Stimulated activated naive B cell treated with anti-CD40 and anti-IgM and Interleukin-4, amounts not matched to agents 10 μg/mL and 1 μg/mL and 100 μg/mL, for 72 hours (primary cell): Measurements from ENCODE around the gene APEX2.
"Not testable (repeated sequence)": the region's sequence is repeated elsewhere in the genome, so short reads cannot be mapped to it uniquely, and the experiment has no call there.

Experiments used
- ATAC-seq, 2 donors: fragments of 150-1000 bp; cut with Tn5 transposase; replicated peaks; 2 replicates each; pipeline ENCODE4 v1.10.0; 2021; ENCODE audit warnings: moderate library complexity in 1 of 2
- DNase-seq: peaks from one replicate; pipeline ENCODE4 v3.0.0; 2021
- H3K27ac Mint-ChIP-seq: one replicate; pipeline ENCODE4 v1.8.0; 2022; ENCODE audit warnings: mild to moderate bottlenecking, mixed read lengths
- H3K27me3 Mint-ChIP-seq, 2 donors: one replicate each; pipeline ENCODE4 v1.8.0; 2022; ENCODE audit warnings: mixed read lengths in 2 of 2
- H3K36me3 Mint-ChIP-seq, 2 donors: one replicate each; pipeline ENCODE4 v1.8.0; 2022; ENCODE audit warnings: mixed read lengths in 2 of 2, mild to moderate bottlenecking in 1 of 2
- H3K4me1 Mint-ChIP-seq, 2 donors: one replicate each; pipeline ENCODE4 v1.8.0; 2022; ENCODE audit warnings: mixed read lengths in 2 of 2, mild to moderate bottlenecking in 1 of 2
- H3K4me3 Mint-ChIP-seq, 2 donors: one replicate each; pipeline ENCODE4 v1.8.0; 2022; ENCODE audit warnings: mild to moderate bottlenecking in 2 of 2, mixed read lengths in 2 of 2, moderate library complexity in 1 of 2
- H3K9me3 Mint-ChIP-seq, 2 donors: one replicate each; pipeline ENCODE4 v1.8.0; 2022; ENCODE audit warnings: mixed read lengths in 2 of 2, mild to moderate bottlenecking in 1 of 2

The APEX2 gene, protein sequence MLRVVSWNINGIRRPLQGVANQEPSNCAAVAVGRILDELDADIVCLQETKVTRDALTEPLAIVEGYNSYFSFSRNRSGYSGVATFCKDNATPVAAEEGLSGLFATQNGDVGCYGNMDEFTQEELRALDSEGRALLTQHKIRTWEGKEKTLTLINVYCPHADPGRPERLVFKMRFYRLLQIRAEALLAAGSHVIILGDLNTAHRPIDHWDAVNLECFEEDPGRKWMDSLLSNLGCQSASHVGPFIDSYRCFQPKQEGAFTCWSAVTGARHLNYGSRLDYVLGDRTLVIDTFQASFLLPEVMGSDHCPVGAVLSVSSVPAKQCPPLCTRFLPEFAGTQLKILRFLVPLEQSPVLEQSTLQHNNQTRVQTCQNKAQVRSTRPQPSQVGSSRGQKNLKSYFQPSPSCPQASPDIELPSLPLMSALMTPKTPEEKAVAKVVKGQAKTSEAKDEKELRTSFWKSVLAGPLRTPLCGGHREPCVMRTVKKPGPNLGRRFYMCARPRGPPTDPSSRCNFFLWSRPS

DNA sequence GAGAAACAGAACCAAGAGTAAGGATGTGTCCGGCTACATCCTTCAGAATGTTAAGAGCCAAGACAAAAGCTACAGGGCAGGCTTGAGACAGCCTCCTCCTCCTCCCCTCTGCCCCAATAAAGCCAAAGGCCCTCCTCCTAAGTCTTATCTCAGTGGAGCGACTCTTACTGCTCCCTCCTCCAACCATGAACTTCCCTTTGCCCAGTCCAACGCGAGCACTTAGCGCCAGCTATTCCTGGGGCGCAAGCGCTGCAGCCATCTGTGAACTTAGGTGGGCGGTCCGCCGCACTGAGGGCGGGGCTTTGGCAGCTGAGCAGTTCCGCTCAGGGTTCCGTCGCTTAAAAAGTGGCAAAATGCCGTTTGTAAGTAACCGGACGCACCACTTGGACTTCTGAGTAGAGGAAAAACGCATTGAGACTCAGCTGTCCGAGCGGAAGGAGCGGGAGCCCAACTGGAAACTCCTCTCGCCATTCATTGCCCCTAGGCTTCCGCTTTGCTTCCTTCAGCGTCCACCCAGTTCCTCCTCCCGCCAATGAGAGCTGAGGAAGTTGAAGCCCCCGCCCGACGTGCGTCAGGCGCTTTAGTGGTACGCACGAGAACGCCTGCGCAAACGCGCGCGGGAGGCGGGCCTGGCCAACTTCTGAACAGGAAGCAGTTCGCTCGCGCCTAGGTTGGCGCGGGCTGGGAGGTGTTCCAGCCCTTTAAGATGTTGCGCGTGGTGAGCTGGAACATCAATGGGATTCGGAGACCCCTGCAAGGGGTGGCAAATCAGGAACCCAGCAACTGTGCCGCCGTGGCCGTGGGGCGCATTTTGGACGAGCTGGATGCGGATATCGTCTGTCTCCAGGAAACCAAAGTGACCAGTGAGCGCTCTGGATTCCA lies at the start of gene APEX2:
Gene APEX2, plus strand, starts transcription at position 647 of the 882 bp plus-strand sequence. Its CDS starts 60 bp downstream, at position 707.
- Mint-ChIP-seq H3K4me1 (peaks cover 10 to 22% of the 10 kb centered on the region in 2 donors), H3K27me3 (peaks cover 0 to 5% of the 10 kb centered on the region in 2 donors), H3K4me3 (peak within 1 kb of the TSS; percentile 87 to 98), H3K27ac (peak within 1 kb of the TSS; percentile 95), H3K9me3 (no peaks in the 10 kb centered on the region), H3K36me3 (peaks cover 16 to 23% of the 10 kb centered on the region in 2 donors)
- DNase-seq: peak; percentile 81
- peak; percentile 91 to 92 for ATAC-seq

DNA sequence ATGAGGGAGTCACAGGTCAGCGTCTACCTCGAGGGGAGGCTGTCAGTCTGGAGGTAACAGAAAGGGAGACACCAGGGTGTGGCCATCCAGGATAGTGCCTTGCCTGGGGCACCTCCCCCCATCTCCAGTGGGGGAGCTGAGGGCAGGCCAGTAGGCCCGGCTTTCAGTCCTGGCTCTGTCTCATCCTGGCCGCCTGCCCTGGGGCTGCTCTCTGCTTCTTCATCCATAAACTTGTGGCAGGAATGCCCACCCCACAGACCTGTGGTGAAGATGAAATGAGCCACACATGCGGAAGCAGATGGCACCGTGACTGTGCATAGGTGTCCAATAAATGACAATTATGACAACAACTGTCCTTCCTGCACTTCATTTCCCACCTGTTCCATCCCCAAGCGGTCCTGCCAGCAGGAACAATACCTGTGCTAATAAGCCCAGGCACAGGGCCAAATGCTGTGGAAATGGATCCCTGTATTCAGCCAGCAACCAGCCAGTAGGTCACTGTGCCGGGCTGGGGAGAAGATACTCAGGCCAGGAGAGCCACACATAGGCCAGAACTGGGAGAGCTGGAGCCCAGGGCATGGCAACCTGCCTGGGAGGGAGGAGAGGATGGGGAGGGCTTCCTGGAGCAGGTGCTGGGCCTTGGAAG lies 49.3 kb upstream of the APEX2 start:
- no peak overlapping the region for H3K27ac Mint-ChIP-seq
- H3K9me3 Mint-ChIP-seq: no peaks in the 10 kb centered on the region
- H3K4me3 Mint-ChIP-seq: no peak overlapping the region
- peaks cover 0 to 6% of the 10 kb centered on the region in 2 donors for H3K27me3 Mint-ChIP-seq
- no peaks in the 10 kb centered on the region for H3K36me3 Mint-ChIP-seq
- H3K4me1 Mint-ChIP-seq: no peaks in the 10 kb centered on the region
- DNase-seq (no peak), ATAC-seq (no peak)

DNA sequence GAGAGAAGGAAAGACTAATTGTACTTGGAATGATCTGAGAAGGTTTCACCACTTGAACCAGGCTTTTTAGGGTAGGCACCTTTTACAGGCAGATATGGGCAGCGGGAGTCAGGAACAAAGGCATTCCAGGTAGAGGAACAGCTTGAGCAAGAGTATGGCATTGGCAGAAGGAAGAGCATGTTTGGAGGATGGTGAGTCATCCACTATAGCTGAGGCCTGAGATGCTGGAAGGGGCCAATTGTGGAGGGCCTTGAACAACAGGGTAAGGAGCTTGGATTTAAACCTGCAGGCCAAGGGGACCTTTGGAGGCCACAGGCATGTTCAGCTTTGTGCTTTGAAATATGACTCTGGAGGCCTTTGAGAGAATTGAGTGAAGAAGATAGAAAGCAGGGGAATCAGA lies 38.4 kb upstream of the APEX2 start:
- H3K27ac Mint-ChIP-seq: no peak overlapping the region
- H3K27me3 Mint-ChIP-seq: peaks cover 6 to 10% of the 10 kb centered on the region in 2 donors
- H3K4me3 Mint-ChIP-seq: no peak overlapping the region
- no peak for ATAC-seq
- H3K9me3 Mint-ChIP-seq: no peaks in the 10 kb centered on the region
- no peak for DNase-seq
- no peaks in the 10 kb centered on the region for H3K4me1 Mint-ChIP-seq
- no peaks in the 10 kb centered on the region for H3K36me3 Mint-ChIP-seq

DNA sequence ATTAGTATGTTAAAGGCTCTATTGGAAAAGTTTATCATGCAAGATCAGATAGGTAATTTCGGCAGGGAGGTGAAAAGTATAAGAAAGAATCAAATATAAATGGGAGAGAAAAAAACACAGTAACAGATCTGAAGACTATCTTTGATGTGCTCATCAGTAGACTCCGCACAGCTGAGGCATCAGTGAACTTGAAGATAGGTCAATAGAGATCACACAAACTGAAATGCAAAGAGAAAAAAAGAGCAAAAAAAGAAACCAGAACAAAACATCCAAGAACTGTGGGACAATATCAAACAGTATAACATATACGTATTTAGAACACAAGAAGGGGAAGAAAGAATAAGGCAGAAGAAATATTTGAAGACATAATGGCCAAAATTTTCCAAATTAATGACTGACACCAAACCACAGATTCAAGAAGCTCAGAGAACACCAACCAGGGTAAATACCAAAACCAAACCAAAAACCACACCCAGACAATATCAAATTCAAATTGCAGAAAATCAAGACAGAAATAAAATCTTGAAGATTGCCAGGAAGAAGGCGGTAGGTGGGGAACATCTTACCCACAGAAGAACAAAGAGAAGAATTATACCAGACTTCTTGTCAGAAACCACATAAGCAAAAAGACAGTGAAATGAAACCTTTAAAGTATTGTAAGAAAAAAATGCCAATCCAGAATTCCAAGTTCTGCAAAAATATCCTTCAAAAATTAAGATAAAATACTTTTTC lies 35.2 kb upstream of the APEX2 start:
- Mint-ChIP-seq H3K4me3 (no peak overlapping the region), H3K36me3 (no peaks in the 10 kb centered on the region), H3K27ac (no peak overlapping the region), H3K4me1 (no peaks in the 10 kb centered on the region), H3K27me3 (peaks cover 6 to 10% of the 10 kb centered on the region in 2 donors), H3K9me3 (peaks cover 0 to 4% of the 10 kb centered on the region in 2 donors)
- ATAC-seq: no peak
- no peak for DNase-seq

DNA sequence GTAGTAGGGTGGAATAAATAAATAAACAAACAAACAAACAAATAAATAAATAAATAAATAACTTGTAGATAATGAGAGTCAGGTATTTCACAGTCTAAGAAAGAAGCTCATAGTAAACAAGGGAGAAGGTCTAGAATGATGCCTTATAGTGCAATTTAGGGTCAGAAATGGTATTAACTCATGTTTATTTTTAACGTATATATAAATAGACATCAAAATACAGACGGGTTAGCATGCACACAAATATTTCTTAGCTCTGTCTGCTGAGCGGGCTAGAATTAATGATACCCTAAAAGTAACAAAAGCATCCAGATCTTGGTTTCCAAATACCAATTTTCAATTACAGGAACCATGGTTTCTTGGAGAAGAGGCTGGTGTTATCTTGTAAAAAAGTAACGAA lies 22.8 kb upstream of the APEX2 start:
- peaks cover 0 to 2% of the 10 kb centered on the region in 2 donors for H3K36me3 Mint-ChIP-seq
- peaks cover 0 to 18% of the 10 kb centered on the region in 2 donors for H3K27me3 Mint-ChIP-seq
- no peak overlapping the region for H3K4me3 Mint-ChIP-seq
- H3K27ac Mint-ChIP-seq: no peak overlapping the region
- DNase-seq (no peak), ATAC-seq (no peak)
- H3K9me3 Mint-ChIP-seq: peaks cover 0 to 2% of the 10 kb centered on the region in 2 donors
- H3K4me1 Mint-ChIP-seq: no peaks in the 10 kb centered on the region

DNA sequence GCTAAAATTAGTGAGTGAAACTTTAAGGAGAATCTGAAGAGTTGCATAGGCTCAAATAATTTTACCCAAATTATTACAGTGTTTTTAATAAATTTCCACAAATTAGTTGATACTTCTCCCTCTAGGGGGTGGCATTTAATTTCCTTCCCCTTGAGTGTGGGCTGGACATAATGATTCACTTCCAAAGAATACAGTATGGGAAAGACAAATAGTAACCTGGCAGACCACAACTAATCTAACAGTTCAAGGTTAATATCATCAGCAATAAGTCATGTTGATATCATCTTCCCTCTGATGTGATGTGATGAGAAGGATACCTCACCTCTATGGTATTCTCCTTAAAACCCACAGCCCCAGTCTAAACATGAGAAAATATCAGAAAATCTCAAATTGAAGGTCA lies 21.7 kb upstream of the APEX2 start:
- ATAC-seq (no peak), DNase-seq (no peak)
- Mint-ChIP-seq H3K36me3 (peaks cover 0 to 2% of the 10 kb centered on the region in 2 donors), H3K27me3 (peaks cover 0 to 18% of the 10 kb centered on the region in 2 donors), H3K27ac (no peak overlapping the region), H3K4me1 (no peaks in the 10 kb centered on the region), H3K4me3 (no peak overlapping the region), H3K9me3 (no peaks in the 10 kb centered on the region)

DNA sequence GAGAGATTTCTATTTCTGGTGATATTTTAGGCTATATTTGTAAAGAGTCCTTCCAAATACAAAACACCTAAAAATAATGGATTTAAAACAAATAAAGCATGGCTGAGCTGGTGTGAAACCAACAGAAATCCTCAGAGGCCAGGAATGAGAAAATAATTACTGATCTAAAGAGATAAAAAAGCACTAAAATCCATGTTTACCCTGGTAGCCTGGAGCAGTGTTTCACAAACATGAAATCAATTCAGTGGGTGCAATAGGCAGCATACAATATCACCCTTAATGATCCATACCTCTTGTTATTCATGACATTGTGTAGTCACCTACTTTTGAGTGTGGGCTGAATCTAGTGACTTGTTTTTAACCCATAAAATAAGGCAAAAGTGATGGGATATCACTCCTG lies 20.7 kb upstream of the APEX2 start:
- H3K27me3 Mint-ChIP-seq: peaks cover 0 to 13% of the 10 kb centered on the region in 2 donors
- no peak overlapping the region for H3K4me3 Mint-ChIP-seq
- no peak for ATAC-seq
- no peak for DNase-seq
- H3K36me3 Mint-ChIP-seq: peaks cover 0 to 2% of the 10 kb centered on the region in 2 donors
- no peaks in the 10 kb centered on the region for H3K4me1 Mint-ChIP-seq
- no peak overlapping the region for H3K27ac Mint-ChIP-seq
- no peaks in the 10 kb centered on the region for H3K9me3 Mint-ChIP-seq

DNA sequence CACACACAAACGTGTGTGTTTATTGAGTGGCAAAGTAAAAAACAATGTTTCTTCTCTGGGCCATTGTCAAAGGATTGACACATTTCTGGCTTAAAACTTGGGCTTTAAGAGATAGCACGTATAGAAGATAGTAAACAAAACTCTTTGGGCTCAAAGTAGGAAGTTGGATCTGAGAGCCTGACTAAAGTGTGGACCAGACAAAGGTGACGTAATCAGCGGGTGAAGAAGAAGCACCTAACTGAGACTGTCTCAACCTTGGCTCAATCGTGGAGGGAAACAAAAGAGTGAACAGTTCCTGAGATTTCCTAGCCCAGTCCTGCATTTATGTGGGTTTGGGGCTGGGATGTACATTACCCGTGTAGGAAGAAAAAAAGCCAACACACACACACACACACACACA lies 19.8 kb upstream of the APEX2 start:
- Mint-ChIP-seq H3K4me1 (no peaks in the 10 kb centered on the region), H3K27me3 (peaks cover 0 to 9% of the 10 kb centered on the region in 2 donors), H3K27ac (no peak overlapping the region), H3K4me3 (no peak overlapping the region), H3K36me3 (peaks cover 0 to 2% of the 10 kb centered on the region in 2 donors), H3K9me3 (no peaks in the 10 kb centered on the region)
- DNase-seq (no peak), ATAC-seq (no peak)

DNA sequence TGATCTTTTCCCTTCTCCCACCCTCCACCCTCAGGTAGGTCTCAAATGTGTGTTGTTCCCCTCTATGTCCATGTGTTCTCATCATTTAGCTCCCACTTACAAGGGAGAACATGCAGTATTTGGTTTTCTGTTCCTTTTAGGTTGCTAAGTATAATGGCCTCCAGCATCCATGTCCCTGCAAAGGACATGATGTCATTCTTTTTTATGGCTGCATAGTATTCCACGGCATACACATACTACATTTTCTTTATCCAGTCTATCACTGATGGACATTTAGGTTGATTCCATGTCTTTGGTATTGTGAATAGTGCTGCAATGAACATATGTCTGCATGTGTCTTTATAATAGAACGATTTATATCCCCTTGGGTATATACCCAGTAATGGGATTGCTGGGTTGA lies 16.9 kb upstream of the APEX2 start:
- not testable (repeated sequence) for H3K4me3 Mint-ChIP-seq, ATAC-seq, H3K36me3 Mint-ChIP-seq, DNase-seq, H3K27ac Mint-ChIP-seq, H3K4me1 Mint-ChIP-seq, H3K9me3 Mint-ChIP-seq, H3K27me3 Mint-ChIP-seq

DNA sequence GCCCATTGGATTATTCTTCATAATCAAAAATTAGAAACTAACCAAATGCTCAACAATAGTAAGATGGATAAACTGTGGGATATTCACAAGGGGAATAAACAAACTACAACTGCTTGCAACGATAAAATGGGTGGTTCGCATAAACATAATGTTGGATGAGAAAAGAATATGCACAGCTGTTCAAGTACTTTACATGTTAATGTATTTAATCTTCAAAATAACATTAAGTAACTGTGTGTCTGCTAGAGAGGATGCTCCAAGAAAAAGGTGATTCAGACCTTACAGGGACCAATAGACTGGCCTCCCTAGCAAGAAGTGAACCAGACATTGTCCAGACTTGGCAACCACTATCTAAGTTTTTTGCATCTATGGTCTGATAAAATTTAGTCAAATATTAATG lies 8.5 kb upstream of the APEX2 start:
- no peak overlapping the region for H3K27ac Mint-ChIP-seq
- peaks cover 12 to 17% of the 10 kb centered on the region in 2 donors for H3K4me1 Mint-ChIP-seq
- H3K9me3 Mint-ChIP-seq: no peaks in the 10 kb centered on the region
- H3K27me3 Mint-ChIP-seq: peaks cover 0 to 12% of the 10 kb centered on the region in 2 donors
- no peak for ATAC-seq
- H3K4me3 Mint-ChIP-seq: no peak overlapping the region
- no peaks in the 10 kb centered on the region for H3K36me3 Mint-ChIP-seq
- no peak for DNase-seq

DNA sequence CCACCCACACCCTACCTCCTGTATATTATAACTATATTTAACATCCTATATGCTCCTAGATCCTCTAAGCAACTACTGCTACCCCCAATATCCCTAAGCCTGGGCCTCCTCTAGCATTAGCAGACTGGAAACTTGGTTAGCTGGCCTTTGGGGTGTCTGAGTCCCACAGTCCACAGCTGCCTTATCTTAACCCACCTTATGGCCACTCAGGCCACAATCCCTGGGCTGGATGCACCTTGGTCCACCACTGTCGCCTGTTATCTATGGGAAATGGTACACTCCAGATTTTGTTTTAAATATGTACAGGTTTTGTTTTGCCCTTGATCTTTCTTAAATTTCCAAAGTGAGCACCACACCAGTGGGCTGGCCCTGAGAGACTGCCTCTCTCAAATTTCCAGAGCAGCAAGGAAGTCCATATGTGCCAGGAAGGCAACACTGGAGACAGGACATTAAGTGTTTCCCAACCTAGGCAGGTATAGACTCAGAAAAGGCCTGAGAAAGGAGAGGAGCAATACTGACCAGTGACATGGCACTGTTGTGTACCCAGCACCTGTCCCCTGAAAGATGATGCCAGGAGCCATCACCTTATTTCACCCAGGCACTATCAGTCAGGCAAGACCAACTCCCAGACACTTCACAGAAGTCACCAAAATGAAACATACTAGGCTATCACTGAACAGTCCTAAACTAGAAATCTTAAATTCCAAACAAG lies 7.1 kb upstream of the APEX2 start:
- peaks cover 0 to 15% of the 10 kb centered on the region in 2 donors for H3K27me3 Mint-ChIP-seq
- no peak overlapping the region for H3K4me3 Mint-ChIP-seq
- H3K36me3 Mint-ChIP-seq: no peaks in the 10 kb centered on the region
- peaks cover 12 to 17% of the 10 kb centered on the region in 2 donors for H3K4me1 Mint-ChIP-seq
- DNase-seq (no peak), ATAC-seq (no peak)
- no peak overlapping the region for H3K27ac Mint-ChIP-seq
- H3K9me3 Mint-ChIP-seq: no peaks in the 10 kb centered on the region

DNA sequence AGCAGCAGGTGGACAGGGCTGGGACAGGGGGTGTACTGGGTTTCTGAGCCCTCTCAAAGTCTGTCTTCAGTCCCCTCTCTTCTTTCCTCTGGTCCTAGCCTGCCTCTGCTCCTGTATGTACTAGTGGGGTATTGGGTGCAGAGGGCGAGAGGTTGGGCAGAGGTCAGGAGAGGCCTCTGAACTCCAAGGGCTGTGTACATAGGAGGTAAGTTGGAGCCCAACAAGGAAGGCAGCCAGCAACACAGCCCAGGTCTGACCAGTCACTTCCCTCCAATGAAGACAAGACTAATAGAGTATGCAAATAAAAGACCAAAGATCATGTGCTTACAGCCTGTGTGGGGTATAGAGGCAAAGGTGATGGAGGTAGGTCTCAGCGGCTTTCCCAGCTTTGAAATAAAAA lies 6.1 kb upstream of the APEX2 start, which contains the start of gene PFKFB1:
Gene PFKFB1, minus strand, starts transcription at position 90 of the 400 bp plus-strand sequence. CDS start 181 bp downstream, outside the sequence.
- no peaks in the 10 kb centered on the region for H3K9me3 Mint-ChIP-seq
- H3K4me3 Mint-ChIP-seq: no peak within 1 kb of the TSS
- DNase-seq (no peak), ATAC-seq (no peak)
- H3K27ac Mint-ChIP-seq: no peak within 1 kb of the TSS
- peaks cover 0 to 15% of the 10 kb centered on the region in 2 donors for H3K27me3 Mint-ChIP-seq
- no peaks in the 10 kb centered on the region for H3K36me3 Mint-ChIP-seq
- peaks cover 12 to 17% of the 10 kb centered on the region in 2 donors for H3K4me1 Mint-ChIP-seq
